B cell (primary cell): ENCODE data around the gene TOR2A. TPM values are rescaled to one million over a fixed set of nuclear protein-coding genes. Genes with fewer than 3 reads are reported as not detected.

Source experiments
- ATAC-seq: fragments of 200-7000 bp; cut with Tn5 transposase; one replicate; pipeline ENCODE4 v1.10.0; 2021; ENCODE audit warnings: low read depth, mild to moderate bottlenecking, moderate number of reproducible peaks, moderate library complexity
- CTCF ChIA-PET: fragments of 350-600 bp; sonication (Branson Sonifier 250); formaldehyde crosslinking; loops from one replicate; lab custom pipeline; 2021; ENCODE audit warnings: antibody characterized with exemption, inconsistent platforms; lab: Charles Lee
- POLR2A ChIA-PET: fragments of 350-600 bp; sonication (Branson Sonifier 250); formaldehyde crosslinking; loops from one replicate; lab custom pipeline; 2021; ENCODE audit warnings: antibody characterized with exemption; lab: Charles Lee
- DNase-seq: peaks from one replicate; pipeline ENCODE4 v3.0.0; 2013
- H2AFZ ChIP-seq: 2 replicates; pipeline ENCODE4 v1.6.1; 2012; ENCODE audit warnings: mild to moderate bottlenecking, low read depth, low read length; ENCODE audit not compliant: insufficient read depth, poor library complexity, severe bottlenecking
- H3K27ac ChIP-seq, 2 donors: 1 replicate in 1 of 2; 2 replicates in 1 of 2; pipeline ENCODE4 v1.5.1; 2012 to 2013; ENCODE audit warnings: low read length in 2 of 2, mild to moderate bottlenecking in 2 of 2, moderate library complexity in 1 of 2
- H3K27me3 ChIP-seq, 4 experiments: fragments of 200-600 bp in 1 of 4; sonication (generic) in 1 of 4; replicated peaks in 1 of 4; 1 replicate in 2 of 4; 2 replicates in 2 of 4; pipeline versions ENCODE4 v1.6.1 to v1.7.0; 2013 to 2016; ENCODE audit warnings: low read length in 3 of 4, mild to moderate bottlenecking in 2 of 4, mixed read lengths in 1 of 4, moderate library complexity in 1 of 4; ENCODE audit not compliant: insufficient read depth in 4 of 4, control insufficient read depth in 3 of 4; ENCODE audit errors: control extremely low read depth in 1 of 4
- H3K36me3 ChIP-seq, 2 experiments: replicated peaks in 1 of 2; 1 replicate in 1 of 2; 2 replicates in 1 of 2; pipeline versions ENCODE4 v1.6.1 to v1.7.1; 2013; ENCODE audit warnings: low read length in 1 of 2; ENCODE audit not compliant: insufficient read depth in 2 of 2, control insufficient read depth in 1 of 2; ENCODE audit errors: control extremely low read depth in 1 of 2, extremely low read depth in 1 of 2
- H3K4me1 ChIP-seq, 2 donors: fragments of 200-600 bp in 1 of 2; sonication (generic) in 1 of 2; 1 replicate in 1 of 2; 2 replicates in 1 of 2; pipeline versions ENCODE4 v1.5.1 to v1.6.1; 2013 to 2017; ENCODE audit warnings: low read length in 2 of 2; ENCODE audit not compliant: control insufficient read depth in 2 of 2, insufficient read depth in 2 of 2
- H3K4me2 ChIP-seq: replicated peaks from 2 replicates; pipeline ENCODE3; 2012; ENCODE audit warnings: mild to moderate bottlenecking, low read depth, low read length; ENCODE audit not compliant: poor library complexity, severe bottlenecking
- H3K4me3 ChIP-seq, 5 experiments: fragments of 200-600 bp in 1 of 5; sonication (generic) in 1 of 5; 1 replicate in 3 of 5; 2 replicates in 2 of 5; pipeline versions ENCODE4 v1.5.1 to v1.7.0; 2011 to 2016; ENCODE audit warnings: low read length in 4 of 5, mild to moderate bottlenecking in 4 of 5, low read depth in 2 of 5, control low read depth in 1 of 5, moderate library complexity in 1 of 5; ENCODE audit not compliant: insufficient read depth in 1 of 5; ENCODE audit errors: control extremely low read depth in 1 of 5, extremely low read depth in 1 of 5
- H3K79me2 ChIP-seq: fragments of 200-600 bp; sonication (generic); one replicate; pipeline ENCODE4 v1.6.0; 2016; ENCODE audit warnings: low read length; ENCODE audit not compliant: control insufficient read depth, insufficient read depth
- H3K9ac ChIP-seq: fragments of 200-600 bp; sonication (generic); 2 replicates; pipeline ENCODE4 v1.6.1; 2017; ENCODE audit warnings: mild to moderate bottlenecking, low read length, moderate library complexity
- H3K9me3 ChIP-seq, 3 donors: one replicate each; pipeline versions ENCODE4 v1.6.1 to v1.7.1; 2013; ENCODE audit warnings: low read length in 2 of 3; ENCODE audit not compliant: control insufficient read depth in 2 of 3, insufficient read depth in 1 of 3; ENCODE audit errors: control extremely low read depth in 1 of 3
- H4K20me1 ChIP-seq: 2 replicates; pipeline ENCODE4 v1.6.0; 2012; ENCODE audit warnings: mild to moderate bottlenecking, low read length; ENCODE audit not compliant: insufficient read depth, control insufficient read depth, poor library complexity, severe bottlenecking
- H3K27ac Mint-ChIP-seq: one replicate; pipeline ENCODE4 v1.8.0; 2021; ENCODE audit warnings: mixed read lengths
- H3K27me3 Mint-ChIP-seq: one replicate; pipeline ENCODE4 v1.8.0; 2021; ENCODE audit warnings: mixed read lengths
- H3K4me1 Mint-ChIP-seq: one replicate; pipeline ENCODE4 v1.8.0; 2021; ENCODE audit warnings: mixed read lengths
- H3K4me3 Mint-ChIP-seq: one replicate; pipeline ENCODE4 v1.8.0; 2021; ENCODE audit warnings: mixed read lengths
- H3K9me3 Mint-ChIP-seq: one replicate; pipeline ENCODE4 v1.8.0; 2022; ENCODE audit warnings: mixed read lengths; ENCODE audit not compliant: insufficient read depth
- CTCF ChIP-seq: fragments of 200-600 bp; IDR thresholded peaks from one replicate; pipeline ENCODE4 v1.8.0; 2022; ENCODE audit warnings: antibody characterized with exemption, mild to moderate bottlenecking
- EZH2 ChIP-seq: IDR thresholded peaks from 2 replicates; pipeline ENCODE4 v1.6.1; 2012; ENCODE audit warnings: borderline replicate concordance, low read depth, mild to moderate bottlenecking, moderate library complexity, low read length; ENCODE audit not compliant: insufficient read depth, poor library complexity, severe bottlenecking
- WGBS: methylation state at CpG from one replicate; pipeline ENCODE4 v1.1.5; 2013; ENCODE audit warnings: missing lambda C conversion rate; ENCODE audit not compliant: insufficient coverage; 5-methylcytosine and 5-hydroxymethylcytosine counted together
- intact Hi-C: fragments of 100-400 bp; cut with micrococcal nuclease; formaldehyde crosslinking; loops from one replicate; pipeline ENCODE4 v1.10.0; 2022
- polyA plus RNA-seq: library from polyadenylated mRNA; depleted of rRNA; stranded (reverse); fragments of >200 nt; gene quantifications from 2 replicates; pipeline ENCODE4 v1.2.3, GENCODE V29; 2012
- total RNA-seq, 2 donors: library from RNA; stranded (reverse); fragments of 120-200 nt in 1 of 2; gene quantifications; 1 replicate in 1 of 2; 2 replicates in 1 of 2; pipeline versions ENCODE4 v1.2.3 to v1.2.4, GENCODE V29; 2013 to 2022

Gene TOR2A
- total and polyA plus RNA-seq, 2 donors (not counting 1 experiment from before 2014, with no cell fraction given), result 15.8 to 26.5 TPM

- ATAC-seq, result peak; percentile 86
- peaks cover 97% of the 10 kb centered on the region for H4K20me1 ChIP-seq
- peak overlapping the region; percentile 86 for H3K4me2 ChIP-seq
- POLR2A ChIA-PET, result interaction anchor here (0.6 to 3.6 kb wide), 15 partner anchors 9 to 211 kb away, joined by 3 to 37 read pairs (median 4); partner anchors contain the start of genes CDK9, FPGS, ST6GALNAC4 and TOR2A
- WGBS, result 2% methylated on average over 41 of the region's 43 CpGs
- intact Hi-C loops, result loop anchor here (1.0 to 10.0 kb wide), 9 partner anchors 8 to 354 kb away; partner anchors contain the start of genes FPGS, PTGES2, PTRH1 and ST6GALNAC4
- no peak for TF ChIP-seq CTCF
- peaks cover 55 to 90% of the 10 kb centered on the region in 2 donors for H3K4me1 ChIP-seq
- DNase-seq, result peak; percentile 95
- no peaks in the 10 kb centered on the region for H3K27me3 ChIP-seq
- peak overlapping the region; percentile 55 for H2AFZ ChIP-seq
- peak overlapping the region; percentile 95 for H3K27ac Mint-ChIP-seq
- no peaks in the 10 kb centered on the region for H3K9me3 Mint-ChIP-seq
- H3K9me3 ChIP-seq, result no peaks in the 10 kb centered on the region
- H3K27ac ChIP-seq, result peak overlapping the region; percentile 77 to 94
- peak overlapping the region; percentile 68 for H3K9ac ChIP-seq
- H3K4me3 ChIP-seq, result peak overlapping the region; percentile 43 to 73 (median 64)
- peak overlapping the region; percentile 94 for H3K4me3 Mint-ChIP-seq
- peaks cover 93% of the 10 kb centered on the region for H3K79me2 ChIP-seq
- peaks cover 0 to 81% of the 10 kb centered on the region in 2 experiments for H3K36me3 ChIP-seq
- H3K4me1 Mint-ChIP-seq, result peaks cover 68% of the 10 kb centered on the region
- CTCF ChIA-PET, result interaction anchor here (0.5 to 5.2 kb wide), 17 partner anchors 8 to 181 kb away, joined by 3 to 47 read pairs (median 4); partner anchors contain the start of genes CDK9, FPGS and TOR2A
- H3K27me3 Mint-ChIP-seq, result no peaks in the 10 kb centered on the region
These were observed 35.9 kb upstream of the TOR2A start for GRCh38 chr9:127770905-127771569.

- no peaks in the 10 kb centered on the region for H3K9me3 Mint-ChIP-seq
- H3K9ac ChIP-seq, result peak overlapping the region; percentile 68
- CTCF ChIA-PET, result interaction anchor here (0.6 to 5.2 kb wide), 14 partner anchors 9 to 181 kb away, joined by 3 to 47 read pairs (median 4); partner anchors contain the start of genes CDK9, FPGS and TOR2A
- H3K27ac ChIP-seq, result peak overlapping the region; percentile 77 to 94
- H3K9me3 ChIP-seq, result no peaks in the 10 kb centered on the region
- peaks cover 94% of the 10 kb centered on the region for H3K79me2 ChIP-seq
- no peak for TF ChIP-seq EZH2
- no peak for TF ChIP-seq CTCF
- DNase-seq (no peak), ATAC-seq (no peak)
- WGBS, result 21% methylated on average over 2 of the region's 3 CpGs
- H3K36me3 ChIP-seq, result peaks cover 0 to 86% of the 10 kb centered on the region in 2 experiments
- H3K27ac Mint-ChIP-seq, result peak overlapping the region; percentile 95
- H3K27me3 ChIP-seq, result no peaks in the 10 kb centered on the region
- POLR2A ChIA-PET, result interaction anchor here (0.8 to 3.6 kb wide), 14 partner anchors 9 to 211 kb away, joined by 3 to 37 read pairs (median 4); partner anchors contain the start of genes CDK9, FPGS, ST6GALNAC4 and TOR2A
- H3K27me3 Mint-ChIP-seq, result no peaks in the 10 kb centered on the region
- peak overlapping the region; percentile 43 to 73 (median 64) for H3K4me3 ChIP-seq
- peak overlapping the region; percentile 94 for H3K4me3 Mint-ChIP-seq
- peaks cover 97% of the 10 kb centered on the region for H4K20me1 ChIP-seq
- H3K4me1 ChIP-seq, result peaks cover 55 to 87% of the 10 kb centered on the region in 2 donors
- H2AFZ ChIP-seq, result peak overlapping the region; percentile 55
- peaks cover 71% of the 10 kb centered on the region for H3K4me1 Mint-ChIP-seq
- peak overlapping the region; percentile 86 for H3K4me2 ChIP-seq
- intact Hi-C loops, result loop anchor here (2.0 to 10.0 kb wide), 3 partner anchors 156 to 354 kb away; partner anchors contain the start of genes PTGES2 and STXBP1
These were observed 35.5 kb upstream of the TOR2A start for GRCh38 chr9:127770583-127770904.
